Measurements from ENCODE around the gene MT1G.
"Not testable (repeated sequence)": the region's sequence is repeated elsewhere in the genome, so short reads cannot be mapped to it uniquely, and the experiment has no call there.

The MT1G gene

DNA sequence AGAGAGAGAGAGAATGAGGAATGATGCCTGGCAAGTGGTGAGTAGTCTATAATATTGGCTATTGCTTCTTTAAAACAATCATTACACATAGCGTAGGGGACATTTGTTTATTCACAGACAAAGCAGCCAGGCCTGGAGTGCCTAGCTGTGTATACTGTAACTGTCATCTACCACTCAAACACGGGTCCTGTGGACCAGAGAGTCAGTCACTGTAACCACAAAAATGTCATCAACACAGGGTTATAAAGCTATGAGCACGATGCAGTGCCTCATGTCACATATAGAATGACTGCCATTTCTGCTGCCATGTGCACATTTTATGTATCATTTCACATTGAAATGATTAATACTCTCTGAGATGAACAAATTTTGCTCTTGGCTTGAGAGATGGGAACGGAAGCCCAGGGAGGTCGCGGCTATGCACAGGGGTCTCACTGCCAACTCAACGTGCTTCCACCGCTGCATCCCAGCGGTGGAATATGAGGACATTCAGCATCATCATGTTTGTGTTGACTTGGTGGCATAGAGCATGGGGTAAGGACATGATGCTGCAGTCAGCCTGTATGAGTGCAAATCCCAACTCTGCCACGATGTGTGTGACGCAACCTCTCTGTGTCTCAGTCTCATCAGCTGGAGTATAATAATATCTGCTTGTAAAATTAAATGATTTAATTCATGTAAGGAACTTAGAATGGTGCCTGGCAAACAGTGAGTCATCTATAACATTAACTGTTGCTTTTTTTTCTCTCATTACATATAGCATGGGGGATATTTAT is 5.1 kb upstream of the MT1G start:
- Histone ChIP-seq H3K9ac (ENCODE audit: low read depth, low read length) (no peak overlapping the region), H3K4me3 (ENCODE audit: low read depth, low read length) (no peak overlapping the region)

DNA sequence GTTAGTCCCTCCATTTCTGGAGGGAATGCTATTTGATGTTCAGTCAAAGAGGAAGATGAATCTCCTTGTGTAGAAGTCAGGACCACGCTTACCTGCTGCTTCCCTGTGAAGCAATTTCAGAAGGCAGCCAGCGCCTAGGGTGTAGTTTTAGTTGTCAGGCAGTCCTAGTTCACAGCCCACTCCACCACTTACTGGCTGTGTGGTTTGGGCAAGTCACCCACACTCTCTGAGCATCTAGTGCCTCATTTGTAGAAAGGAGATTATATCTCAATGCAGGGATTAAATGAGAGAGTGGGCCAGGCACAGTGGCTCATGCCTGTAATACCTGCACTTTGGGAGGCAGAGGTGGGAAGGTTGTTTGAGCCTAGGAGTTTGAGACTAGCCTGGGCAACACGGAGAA is 4.3 kb upstream of the MT1G start:
- H3K9ac ChIP-seq (ENCODE audit: low read depth, low read length); H3K9me3 ChIP-seq (ENCODE audit: control insufficient read depth, insufficient read depth, low read length); H3K27ac ChIP-seq (ENCODE audit: low read depth, low read length); H3K36me3 ChIP-seq (ENCODE audit: control insufficient read depth, insufficient read depth, low read length); H3K4me3 ChIP-seq (ENCODE audit: low read depth, low read length): not testable (repeated sequence)
- Histone ChIP-seq H3K4me1 (ENCODE audit: control insufficient read depth, insufficient read depth, low read length) (peaks cover 22% of the 10 kb centered on the region), H3K27me3 (ENCODE audit: control insufficient read depth, insufficient read depth, low read length) (peaks cover 95% of the 10 kb centered on the region)

More for the DNA sequence above, 5.1 kb upstream of the MT1G start:
- Histone ChIP-seq H3K27ac (ENCODE audit: low read depth, low read length) (no peak overlapping the region), H3K36me3 (ENCODE audit: control insufficient read depth, insufficient read depth, low read length) (no peaks in the 10 kb centered on the region), H3K9me3 (ENCODE audit: control insufficient read depth, insufficient read depth, low read length) (no peaks in the 10 kb centered on the region), H3K4me1 (ENCODE audit: control insufficient read depth, insufficient read depth, low read length) (peaks cover 18% of the 10 kb centered on the region), H3K27me3 (ENCODE audit: control insufficient read depth, insufficient read depth, low read length) (peaks cover 95% of the 10 kb centered on the region)

DNA sequence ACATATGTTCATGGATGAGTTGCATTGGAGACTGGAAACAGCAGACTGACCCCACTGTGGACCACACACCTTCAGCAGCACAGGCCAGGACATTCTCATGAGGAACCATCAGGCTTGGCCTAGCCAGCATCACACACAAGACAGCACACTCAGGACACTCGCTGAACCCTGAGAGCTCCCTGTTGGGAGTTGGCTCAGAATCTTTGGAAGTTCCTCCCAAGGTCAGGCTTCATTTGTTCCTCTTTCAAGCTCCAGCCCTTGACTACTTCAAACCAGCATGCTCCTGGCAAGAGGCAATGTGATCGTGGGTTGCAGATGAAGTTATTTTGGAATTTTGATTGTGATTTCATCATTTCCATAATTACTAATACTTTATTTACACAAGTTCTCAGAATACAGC is 3.8 kb upstream of the MT1G start:
- not testable (repeated sequence) for H3K9ac ChIP-seq (ENCODE audit: low read depth, low read length); H3K27ac ChIP-seq (ENCODE audit: low read depth, low read length); H3K36me3 ChIP-seq (ENCODE audit: control insufficient read depth, insufficient read depth, low read length); H3K4me3 ChIP-seq (ENCODE audit: low read depth, low read length); H3K9me3 ChIP-seq (ENCODE audit: control insufficient read depth, insufficient read depth, low read length)
- Histone ChIP-seq H3K4me1 (ENCODE audit: control insufficient read depth, insufficient read depth, low read length) (peaks cover 22% of the 10 kb centered on the region), H3K27me3 (ENCODE audit: control insufficient read depth, insufficient read depth, low read length) (peaks cover 95% of the 10 kb centered on the region)

DNA sequence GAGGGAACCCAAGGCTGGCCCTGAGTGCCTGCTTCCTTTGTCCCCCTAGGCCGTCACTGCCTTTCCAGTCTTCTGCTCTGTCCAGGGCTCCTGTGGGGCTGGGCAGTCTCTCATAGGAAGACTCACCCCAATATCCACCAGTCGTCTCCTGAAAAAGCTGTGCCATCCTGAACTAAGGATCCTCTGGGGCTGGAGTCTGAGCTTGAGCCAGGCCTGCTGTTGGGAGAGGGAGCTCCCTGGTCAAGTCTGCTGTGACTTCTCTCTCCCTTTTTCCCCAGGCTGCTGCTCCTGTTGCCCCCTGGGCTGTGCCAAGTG is 2.7 kb upstream of the MT1G start:
- Histone ChIP-seq H3K9me3 (ENCODE audit: control insufficient read depth, insufficient read depth, low read length) (no peaks in the 10 kb centered on the region), H3K27ac (ENCODE audit: low read depth, low read length) (no peak overlapping the region), H3K9ac (ENCODE audit: low read depth, low read length) (no peak overlapping the region), H3K4me1 (ENCODE audit: control insufficient read depth, insufficient read depth, low read length) (peaks cover 22% of the 10 kb centered on the region), H3K27me3 (ENCODE audit: control insufficient read depth, insufficient read depth, low read length) (peaks cover 96% of the 10 kb centered on the region), H3K36me3 (ENCODE audit: control insufficient read depth, insufficient read depth, low read length) (no peaks in the 10 kb centered on the region), H3K4me3 (ENCODE audit: low read depth, low read length) (no peak overlapping the region)

DNA sequence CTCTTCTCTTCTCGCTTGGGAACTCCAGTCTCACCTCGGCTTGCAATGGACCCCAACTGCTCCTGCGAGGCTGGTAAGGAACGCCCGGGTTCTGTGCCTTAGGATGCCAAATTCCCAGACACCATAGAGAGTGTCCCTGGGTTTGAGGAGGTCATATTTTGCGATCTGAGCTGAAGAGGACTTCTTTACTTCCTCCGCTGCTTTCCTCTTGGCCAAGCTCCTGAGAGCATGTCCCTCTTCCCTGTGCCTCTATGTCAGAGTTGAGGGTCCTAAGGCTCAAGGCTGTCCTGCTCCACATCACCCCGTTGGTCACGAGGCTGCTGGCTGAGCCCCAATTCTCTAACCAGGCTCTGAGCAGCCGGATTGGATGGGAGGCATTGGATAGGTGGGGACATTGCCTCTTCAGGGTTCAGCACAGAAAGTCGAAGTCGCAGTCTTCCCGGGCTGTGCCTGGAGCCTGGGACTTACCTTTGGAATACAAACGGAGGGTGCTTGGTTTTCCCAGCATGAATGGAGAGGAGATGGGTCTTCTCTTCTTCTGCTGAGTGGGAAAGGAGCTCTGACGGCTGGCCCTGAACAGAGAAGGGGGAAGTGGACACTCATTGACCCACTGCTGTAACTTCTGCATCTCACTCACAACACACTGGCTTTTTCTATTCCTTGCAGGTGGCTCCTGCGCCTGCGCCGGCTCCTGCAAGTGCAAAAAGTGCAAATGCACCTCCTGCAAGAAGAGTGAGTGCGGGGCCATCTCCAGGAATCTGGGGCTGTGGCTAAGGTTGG is 2.2 kb upstream of the MT1G start:
- no peaks in the 10 kb centered on the region for H3K36me3 ChIP-seq (ENCODE audit: control insufficient read depth, insufficient read depth, low read length)
- peak overlapping the region; percentile 45 for H3K4me3 ChIP-seq (ENCODE audit: low read depth, low read length)
- peaks cover 96% of the 10 kb centered on the region for H3K27me3 ChIP-seq (ENCODE audit: control insufficient read depth, insufficient read depth, low read length)
- H3K27ac ChIP-seq (ENCODE audit: low read depth, low read length), result no peak overlapping the region
- H3K9ac ChIP-seq (ENCODE audit: low read depth, low read length), result no peak overlapping the region
- no peaks in the 10 kb centered on the region for H3K9me3 ChIP-seq (ENCODE audit: control insufficient read depth, insufficient read depth, low read length)
- peaks cover 17% of the 10 kb centered on the region for H3K4me1 ChIP-seq (ENCODE audit: control insufficient read depth, insufficient read depth, low read length)

DNA sequence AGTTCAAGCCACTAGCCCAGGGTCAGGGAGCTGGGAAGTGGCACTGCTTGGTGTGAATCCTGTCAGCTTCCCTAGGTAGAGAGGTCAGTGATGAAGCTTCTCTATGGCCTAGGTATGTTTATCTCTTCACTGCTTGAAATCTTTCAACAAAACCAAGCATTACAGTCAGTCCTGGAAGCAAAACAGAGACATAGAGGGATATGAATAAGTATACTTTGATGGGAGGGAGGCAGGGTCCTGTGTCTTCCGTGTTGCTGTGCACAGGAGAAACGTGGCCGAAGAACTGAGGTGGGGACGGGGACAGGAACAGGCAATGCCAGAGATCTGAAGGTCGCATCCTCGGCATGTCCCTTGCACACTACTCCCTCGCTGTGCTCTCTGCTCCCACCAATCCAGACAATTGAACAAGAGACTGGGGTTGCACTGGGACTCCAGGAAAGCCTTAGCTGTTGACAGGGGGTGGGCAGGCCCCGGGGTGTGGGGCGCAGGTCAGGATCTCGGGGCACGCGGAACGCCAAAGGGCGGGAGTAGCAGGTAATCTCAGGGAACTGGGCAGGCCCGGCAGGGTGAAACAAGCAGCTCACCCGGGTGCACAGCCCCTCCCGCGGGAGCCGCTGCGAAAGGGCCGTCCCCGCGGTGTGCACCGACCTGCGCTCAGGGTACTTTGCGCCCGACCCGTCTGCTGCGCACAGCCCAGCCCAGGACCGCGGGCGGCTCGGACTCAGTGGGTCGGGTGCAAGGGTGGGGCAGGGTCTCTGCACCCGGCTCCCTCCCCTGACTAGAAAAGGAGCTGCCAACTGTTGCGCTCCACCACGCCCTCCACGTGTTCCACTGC is 1.4 kb upstream of the MT1G start, which contains the start of gene MT1H:
Gene MT1H, plus strand, starts transcription at position 810 of the 835 bp plus-strand sequence. CDS start 71 bp downstream, outside the sequence.
- peaks cover 17% of the 10 kb centered on the region for H3K4me1 ChIP-seq (ENCODE audit: control insufficient read depth, insufficient read depth, low read length)
- no peak within 1 kb of the TSS for H3K27ac ChIP-seq (ENCODE audit: low read depth, low read length)
- H3K9ac ChIP-seq (ENCODE audit: low read depth, low read length), result no peak within 1 kb of the TSS
- no peaks in the 10 kb centered on the region for H3K36me3 ChIP-seq (ENCODE audit: control insufficient read depth, insufficient read depth, low read length)
- H3K27me3 ChIP-seq (ENCODE audit: control insufficient read depth, insufficient read depth, low read length), result peaks cover 100% of the 10 kb centered on the region
- peak within 1 kb of the TSS; percentile 45 for H3K4me3 ChIP-seq (ENCODE audit: low read depth, low read length)
- H3K9me3 ChIP-seq (ENCODE audit: control insufficient read depth, insufficient read depth, low read length), result no peaks in the 10 kb centered on the region

DNA sequence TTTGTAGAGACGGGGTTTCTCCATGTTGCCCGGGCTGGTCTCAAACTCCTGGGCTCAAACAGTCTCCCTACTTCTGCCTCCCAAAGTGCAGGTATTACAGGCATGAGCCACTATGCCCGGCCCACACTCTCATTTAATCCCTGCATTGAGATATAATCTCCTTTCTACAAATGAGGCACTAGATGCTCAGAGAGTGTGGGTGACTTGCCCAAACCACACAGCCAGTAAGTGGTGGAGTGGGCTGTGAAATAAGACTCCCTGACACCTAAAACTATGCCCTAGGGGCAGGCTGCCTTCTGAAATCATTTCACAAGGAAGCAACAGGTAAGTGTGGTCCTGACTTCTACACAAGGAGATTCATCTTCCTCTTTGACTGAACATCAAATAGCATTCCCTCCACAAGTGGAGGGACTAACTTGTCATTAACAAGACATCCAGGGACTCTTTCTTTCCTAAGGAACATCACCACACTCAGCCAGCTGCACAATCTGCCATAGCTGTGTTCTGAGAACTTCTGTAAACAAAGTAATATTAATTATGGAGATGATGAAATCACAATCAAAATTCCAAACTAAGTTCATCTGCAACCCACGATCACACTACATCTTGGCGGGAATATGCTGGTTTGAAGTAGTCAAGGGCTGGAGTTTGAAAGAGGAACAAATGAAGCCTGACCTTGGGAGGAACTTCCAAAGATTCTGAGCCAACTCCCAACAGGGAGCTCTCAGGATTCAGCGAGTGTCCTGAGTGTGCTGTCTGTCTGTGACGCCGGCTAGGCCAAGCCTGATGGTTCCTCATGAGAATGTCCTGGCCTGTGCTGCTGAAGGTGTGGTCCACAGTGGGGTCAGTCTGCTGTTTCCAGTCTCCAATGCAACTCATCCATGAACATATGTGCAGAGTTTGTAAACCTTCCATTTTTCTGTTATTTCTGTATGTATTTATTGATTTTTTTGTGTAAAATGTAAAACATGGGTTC is 2.3 kb downstream of the MT1G start:
- H3K4me3 ChIP-seq (ENCODE audit: low read depth, low read length); H3K36me3 ChIP-seq (ENCODE audit: control insufficient read depth, insufficient read depth, low read length); H3K9ac ChIP-seq (ENCODE audit: low read depth, low read length); H3K9me3 ChIP-seq (ENCODE audit: control insufficient read depth, insufficient read depth, low read length); H3K27ac ChIP-seq (ENCODE audit: low read depth, low read length): not testable (repeated sequence)
- Histone ChIP-seq H3K4me1 (ENCODE audit: control insufficient read depth, insufficient read depth, low read length) (peaks cover 20% of the 10 kb centered on the region), H3K27me3 (ENCODE audit: control insufficient read depth, insufficient read depth, low read length) (peaks cover 100% of the 10 kb centered on the region)

DNA sequence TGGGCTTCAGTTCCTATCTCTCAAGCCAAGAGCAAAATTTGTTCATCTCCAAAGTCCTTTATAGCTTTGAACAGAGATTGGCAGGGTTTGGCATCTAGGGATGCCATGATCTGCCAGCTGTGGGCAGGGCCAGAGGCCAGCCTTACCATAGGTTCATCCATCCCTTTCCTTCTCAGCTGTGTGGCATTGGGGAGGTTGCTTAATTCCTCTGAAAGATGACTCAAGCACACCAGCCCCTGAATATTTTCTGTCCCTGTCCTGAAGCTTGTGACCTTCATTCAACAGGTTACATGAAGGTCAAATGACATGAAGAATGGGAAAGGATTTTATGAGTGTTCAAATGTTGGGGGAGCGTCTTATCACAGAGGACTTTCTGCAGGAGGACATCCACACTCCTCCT is 3.4 kb downstream of the MT1G start:
- H3K27me3 ChIP-seq (ENCODE audit: control insufficient read depth, insufficient read depth, low read length), result peaks cover 100% of the 10 kb centered on the region
- H3K36me3 ChIP-seq (ENCODE audit: control insufficient read depth, insufficient read depth, low read length), result no peaks in the 10 kb centered on the region

DNA sequence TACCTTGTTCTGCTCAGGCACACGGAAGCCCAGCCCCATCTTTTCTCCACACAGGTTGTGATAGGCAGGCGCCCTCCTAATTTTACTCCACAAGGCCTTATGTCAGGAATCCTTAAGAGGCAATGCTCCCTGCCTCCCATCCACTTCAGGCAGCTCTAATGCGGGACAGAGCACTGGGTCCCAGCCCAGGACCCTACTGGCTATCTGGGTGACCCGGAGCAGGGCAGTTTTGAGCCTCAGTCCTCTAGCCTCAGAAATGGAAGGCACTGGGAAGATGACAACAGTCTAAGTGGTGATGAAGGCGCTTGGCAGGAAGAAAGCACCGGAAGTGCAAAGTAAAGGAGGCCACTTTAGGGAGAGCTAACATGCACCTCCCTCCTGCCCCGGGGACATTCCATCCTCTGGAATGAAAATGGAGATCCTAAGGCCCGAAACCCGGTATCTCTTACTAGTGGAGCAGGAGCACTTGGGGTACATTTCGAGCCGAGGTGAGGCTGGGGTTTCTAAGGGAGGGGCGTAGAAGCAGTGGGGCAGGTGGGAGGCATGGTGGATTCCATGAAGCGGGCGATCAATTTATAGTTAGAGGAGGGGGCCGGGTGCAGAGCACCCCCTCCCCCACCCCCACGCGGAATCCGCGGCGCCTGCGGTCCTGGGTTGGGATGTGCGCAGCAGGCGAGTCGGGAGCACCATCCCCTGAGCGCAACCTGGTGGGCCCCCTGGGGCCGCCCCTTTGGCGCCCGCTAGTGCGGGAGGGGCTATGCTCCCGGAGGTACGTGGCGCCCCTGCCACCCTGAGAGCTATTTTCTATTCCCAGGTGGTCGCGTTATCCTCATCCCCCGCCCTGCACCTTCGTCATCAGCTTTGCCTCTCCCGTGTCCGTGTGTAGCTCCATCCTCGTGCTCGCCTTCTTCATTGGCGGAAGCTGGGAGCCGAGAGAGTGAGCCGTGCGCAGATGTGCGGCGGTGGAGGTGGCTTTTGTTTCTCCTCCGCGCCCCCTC is 5.2 kb downstream of the MT1G start:
- H3K9me3 ChIP-seq (ENCODE audit: control insufficient read depth, insufficient read depth, low read length), result no peaks in the 10 kb centered on the region
- no peak overlapping the region for H3K27ac ChIP-seq (ENCODE audit: low read depth, low read length)
- peak overlapping the region; percentile 59 for H3K4me3 ChIP-seq (ENCODE audit: low read depth, low read length)
- peaks cover 100% of the 10 kb centered on the region for H3K27me3 ChIP-seq (ENCODE audit: control insufficient read depth, insufficient read depth, low read length)
- peaks cover 13% of the 10 kb centered on the region for H3K4me1 ChIP-seq (ENCODE audit: control insufficient read depth, insufficient read depth, low read length)
- H3K9ac ChIP-seq (ENCODE audit: low read depth, low read length), result no peak overlapping the region
- no peaks in the 10 kb centered on the region for H3K36me3 ChIP-seq (ENCODE audit: control insufficient read depth, insufficient read depth, low read length)

More for the DNA sequence above, 3.4 kb downstream of the MT1G start:
- Histone ChIP-seq H3K27ac (ENCODE audit: low read depth, low read length) (no peak overlapping the region), H3K9ac (ENCODE audit: low read depth, low read length) (no peak overlapping the region), H3K9me3 (ENCODE audit: control insufficient read depth, insufficient read depth, low read length) (no peaks in the 10 kb centered on the region), H3K4me1 (ENCODE audit: control insufficient read depth, insufficient read depth, low read length) (peaks cover 12% of the 10 kb centered on the region; the same call in 1 of the 2 replicates), H3K4me3 (ENCODE audit: low read depth, low read length) (no peak overlapping the region)

All from HUES48 (cell line).